Measurements from ENCODE around the gene GSTK1.
"Not testable (repeated sequence)": the region's sequence is repeated elsewhere in the genome, so short reads cannot be mapped to it uniquely, and the experiment has no call there.

DNA sequence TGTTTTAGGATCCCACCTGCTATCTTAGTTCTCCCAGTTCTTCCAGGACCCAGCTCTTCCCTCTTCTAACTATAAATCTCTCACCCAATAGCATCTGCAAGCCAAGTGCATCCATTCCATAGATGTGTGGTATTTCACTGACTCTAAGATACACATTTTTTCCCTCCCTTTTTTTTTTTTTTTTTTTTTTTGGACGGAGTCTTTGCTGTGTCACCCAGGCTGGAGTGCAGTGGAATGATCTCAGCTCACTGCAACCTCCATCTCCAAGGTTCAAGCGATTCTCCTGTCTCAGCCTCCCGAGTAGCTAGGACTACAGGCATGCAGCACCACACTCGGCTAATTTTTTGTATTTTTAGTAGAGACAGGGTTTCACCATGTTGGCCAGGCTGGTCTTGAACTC lies 26.6 kb downstream of the GSTK1 start:
- TF ChIP-seq, protein P1, sequence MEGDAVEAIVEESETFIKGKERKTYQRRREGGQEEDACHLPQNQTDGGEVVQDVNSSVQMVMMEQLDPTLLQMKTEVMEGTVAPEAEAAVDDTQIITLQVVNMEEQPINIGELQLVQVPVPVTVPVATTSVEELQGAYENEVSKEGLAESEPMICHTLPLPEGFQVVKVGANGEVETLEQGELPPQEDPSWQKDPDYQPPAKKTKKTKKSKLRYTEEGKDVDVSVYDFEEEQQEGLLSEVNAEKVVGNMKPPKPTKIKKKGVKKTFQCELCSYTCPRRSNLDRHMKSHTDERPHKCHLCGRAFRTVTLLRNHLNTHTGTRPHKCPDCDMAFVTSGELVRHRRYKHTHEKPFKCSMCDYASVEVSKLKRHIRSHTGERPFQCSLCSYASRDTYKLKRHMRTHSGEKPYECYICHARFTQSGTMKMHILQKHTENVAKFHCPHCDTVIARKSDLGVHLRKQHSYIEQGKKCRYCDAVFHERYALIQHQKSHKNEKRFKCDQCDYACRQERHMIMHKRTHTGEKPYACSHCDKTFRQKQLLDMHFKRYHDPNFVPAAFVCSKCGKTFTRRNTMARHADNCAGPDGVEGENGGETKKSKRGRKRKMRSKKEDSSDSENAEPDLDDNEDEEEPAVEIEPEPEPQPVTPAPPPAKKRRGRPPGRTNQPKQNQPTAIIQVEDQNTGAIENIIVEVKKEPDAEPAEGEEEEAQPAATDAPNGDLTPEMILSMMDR (IDR thresholded peaks at IDR 0.05; ENCODE audit: control extremely low read depth in 1 of 3, insufficient read depth in 1 of 3, low read depth in 1 of 3, low read length in 3 of 3) = not testable (repeated sequence)
- TF ChIP-seq HDAC2 (IDR thresholded peaks at IDR 0.05; ENCODE audit: borderline replicate concordance in 1 of 2, low read depth in 2 of 2, low read length in 2 of 2) = not testable (repeated sequence)
